Effector CD8-positive, alpha-beta T cell (primary cell): ENCODE data around the gene WWTR1.

Source experiments
- DNase-seq: peaks from one replicate; lab custom pipeline; 2025; lab: John Stamatoyannopoulos, UW

Gene WWTR1

GRCh38 chr3:149472030-149472797 is 185.6 kb downstream of the WWTR1 start:
- no peak for DNase-seq

GRCh38 chr3:149470381-149470780 is 187.4 kb downstream of the WWTR1 start:
- no peak for DNase-seq

GRCh38 chr3:149468504-149469212 is 189.2 kb downstream of the WWTR1 start:
- no peak for DNase-seq
